Measurements from ENCODE around the gene CDK5RAP3.

Gene CDK5RAP3

GRCh38 chr17:48024149-48025039 lies 53.5 kb downstream of the CDK5RAP3 start:
- no peak for DNase-seq (ENCODE audit: low read depth)

- peak; percentile 90 for DNase-seq (ENCODE audit: low read depth)
Observed at GRCh38 chr17:48025040-48025903, 54.4 kb downstream of the CDK5RAP3 start.

- no peak for DNase-seq (ENCODE audit: low read depth)
Observed at GRCh38 chr17:48025904-48026501, 55.1 kb downstream of the CDK5RAP3 start.

GRCh38 chr17:48026502-48027321 lies 55.8 kb downstream of the CDK5RAP3 start:
- peak; percentile 86 for DNase-seq (ENCODE audit: low read depth)

GRCh38 chr17:48027322-48027981 lies 56.5 kb downstream of the CDK5RAP3 start:
- DNase-seq (ENCODE audit: low read depth) = no peak

- DNase-seq (ENCODE audit: low read depth) = no peak
Observed at GRCh38 chr17:48028736-48029135, 57.8 kb downstream of the CDK5RAP3 start.

- DNase-seq (ENCODE audit: low read depth) = no peak
Observed at GRCh38 chr17:48030531-48030930, 59.6 kb downstream of the CDK5RAP3 start.

All from CMK (cell line).